Small intestine (tissue), 7 donors: Measurements from ENCODE around the gene RCE1. TPM values are rescaled to one million over a fixed set of nuclear protein-coding genes. Genes with fewer than 3 reads are reported as not detected.

Experiments used
- DNase-seq, 2 donors: peaks; one replicate each; pipeline versions ENCODE4 v3.0.0 to v3.0.0-alpha.2; 2013
- FAIRE-seq: peaks from 2 replicates; lab custom pipeline; 2012; peaks lifted over from hg19 to GRCh38; lab: Jason Lieb, UNC
- H3K27ac ChIP-seq, 3 donors: one replicate each; pipeline ENCODE4 v1.5.1; 2013; ENCODE audit warnings: low read length in 2 of 3, mild to moderate bottlenecking in 2 of 3, control low read depth in 1 of 3, inconsistent platforms in 1 of 3, low read depth in 1 of 3, moderate library complexity in 1 of 3
- H3K27me3 ChIP-seq, 3 donors: one replicate each; pipeline ENCODE4 v1.6.1; 2013; ENCODE audit warnings: low read length in 3 of 3, inconsistent platforms in 1 of 3; ENCODE audit not compliant: control insufficient read depth in 3 of 3, insufficient read depth in 3 of 3
- H3K36me3 ChIP-seq, 3 donors: one replicate each; pipeline ENCODE4 v1.6.1; 2013; ENCODE audit warnings: low read length in 3 of 3, inconsistent platforms in 1 of 3, low read depth in 1 of 3, mild to moderate bottlenecking in 1 of 3, moderate library complexity in 1 of 3; ENCODE audit not compliant: control insufficient read depth in 3 of 3, insufficient read depth in 2 of 3
- H3K4me1 ChIP-seq, 3 donors: one replicate each; pipeline ENCODE4 v1.6.1; 2013; ENCODE audit warnings: low read length in 2 of 3, inconsistent platforms in 1 of 3, low read depth in 1 of 3, mild to moderate bottlenecking in 1 of 3, moderate library complexity in 1 of 3; ENCODE audit not compliant: control insufficient read depth in 3 of 3, insufficient read depth in 2 of 3
- H3K4me3 ChIP-seq, 3 donors: one replicate each; pipeline ENCODE4 v1.5.1; 2013; ENCODE audit warnings: low read length in 3 of 3, control low read depth in 1 of 3, inconsistent platforms in 1 of 3, low read depth in 1 of 3, mild to moderate bottlenecking in 1 of 3, moderate library complexity in 1 of 3
- H3K9me3 ChIP-seq, 2 donors: one replicate each; pipeline ENCODE4 v1.6.1; 2013; ENCODE audit warnings: low read depth in 1 of 2, low read length in 1 of 2; ENCODE audit not compliant: control insufficient read depth in 2 of 2, insufficient read depth in 1 of 2
- WGBS, 3 donors: extraction: QIAGEN DNeasy Blood & Tissue Kit; methylation state at CpG; one replicate each; pipeline ENCODE4 v1.1.7; 2013; 5-methylcytosine and 5-hydroxymethylcytosine counted together
- polyA plus RNA-seq, 4 donors: library from polyadenylated mRNA; stranded (reverse) in 3 of 4; unstranded in 1 of 4; fragments of 200-250 nt in 3 of 4; fragments of 120-200 nt in 1 of 4; gene quantifications; one replicate each; pipeline versions ENCODE4 v1.2.1 to v1.2.3, GENCODE V29; 2013
- donor health status: healthy with polysubstance abuse.
- donor health status: control.
- donor health status: control.
- donor health status: Bipolar disorder and iron deficiency.
- donor health status: healthy.

The RCE1 gene
- polyA plus RNA-seq, 4 donors = 15.1 to 26.9 (median 20.7) TPM

- no peaks in the 10 kb centered on the region for H3K27me3 ChIP-seq
- DNase-seq = no peak
Measured at GRCh38 chr11:66856496-66857233, 13.4 kb downstream of the RCE1 start, which contains the start of gene LRFN4. TSS of gene LRFN4 (plus strand) at chr11:66857064. CDS start at chr11:66857745, 681 bp downstream.

GRCh38 chr11:66857234-66857926, 14.1 kb downstream of the RCE1 start:
- WGBS, 3 donors = 42 to 52% (median 43%) methylated on average over 36 to 47 of the region's 47 CpGs

More at GRCh38 chr11:66856496-66857233, 13.4 kb downstream of the RCE1 start, which contains the start of gene LRFN4:
- peaks cover 0 to 46% (median 0%) of the 10 kb centered on the region in 3 donors for H3K36me3 ChIP-seq
- peak within 1 kb of the TSS; percentile 69 to 97 (median 84) for H3K27ac ChIP-seq
- WGBS, 3 donors = 0% methylated on average over 23 to 103 of the region's 103 CpGs
- H3K9me3 ChIP-seq = no peaks in the 10 kb centered on the region
- no peak for FAIRE-seq
- H3K4me1 ChIP-seq = peaks cover 0 to 9% (median 0%) of the 10 kb centered on the region in 3 donors
- H3K4me3 ChIP-seq = peak within 1 kb of the TSS; percentile 58 to 71 (median 59)

GRCh38 chr11:66857927-66858185, 14.6 kb downstream of the RCE1 start:
- no peak overlapping the region for H3K27ac ChIP-seq
- DNase-seq (no peak), FAIRE-seq (no peak)
- H3K4me3 ChIP-seq = peak overlapping the region in 1 of 3 donors; percentile 35
- 88 to 96% (median 88%) methylated on average over 19 of the region's 19 CpGs for WGBS, 3 donors
- H3K9me3 ChIP-seq = no peaks in the 10 kb centered on the region
- H3K36me3 ChIP-seq = peaks cover 0 to 48% (median 0%) of the 10 kb centered on the region in 3 donors
- H3K27me3 ChIP-seq = no peaks in the 10 kb centered on the region
- H3K4me1 ChIP-seq = peaks cover 0 to 9% (median 0%) of the 10 kb centered on the region in 3 donors

More at GRCh38 chr11:66857234-66857926, 14.1 kb downstream of the RCE1 start:
- no peak for FAIRE-seq
- Histone ChIP-seq H3K4me3 (peak overlapping the region; percentile 35 to 59 (median 58)), H3K36me3 (peaks cover 0 to 46% (median 0%) of the 10 kb centered on the region in 3 donors), H3K27ac (peak overlapping the region in 1 of 3 donors; percentile 18), H3K9me3 (no peaks in the 10 kb centered on the region), H3K4me1 (peaks cover 0 to 9% (median 0%) of the 10 kb centered on the region in 3 donors), H3K27me3 (no peaks in the 10 kb centered on the region)
- DNase-seq = peak in 1 of 2 donors; percentile 71

- Histone ChIP-seq H3K4me3 (no peak overlapping the region), H3K4me1 (peaks cover 0 to 9% (median 0%) of the 10 kb centered on the region in 3 donors), H3K27me3 (no peaks in the 10 kb centered on the region), H3K9me3 (no peaks in the 10 kb centered on the region), H3K36me3 (peaks cover 0 to 50% (median 2%) of the 10 kb centered on the region in 3 donors), H3K27ac (no peak overlapping the region)
- FAIRE-seq (no peak), DNase-seq (no peak)
- 88 to 95% (median 88%) methylated on average over 57 to 62 of the region's 62 CpGs for WGBS, 3 donors
Measured at GRCh38 chr11:66858186-66858938, 15.1 kb downstream of the RCE1 start.

GRCh38 chr11:66858939-66859685, 15.9 kb downstream of the RCE1 start:
- H3K27ac ChIP-seq = no peak overlapping the region
- DNase-seq (no peak), FAIRE-seq (no peak)
- no peaks in the 10 kb centered on the region for H3K27me3 ChIP-seq
- H3K4me3 ChIP-seq = no peak overlapping the region
- 75 to 87% (median 79%) methylated on average over 26 to 29 of the region's 29 CpGs for WGBS, 3 donors
- H3K4me1 ChIP-seq = peaks cover 0 to 9% (median 0%) of the 10 kb centered on the region in 3 donors
- H3K9me3 ChIP-seq = no peaks in the 10 kb centered on the region
- H3K36me3 ChIP-seq = peaks cover 0 to 56% (median 3%) of the 10 kb centered on the region in 3 donors

GRCh38 chr11:66859686-66860448, 16.6 kb downstream of the RCE1 start:
- H3K27me3 ChIP-seq = no peaks in the 10 kb centered on the region
- DNase-seq = no peak

GRCh38 chr11:66860449-66860831, 17.2 kb downstream of the RCE1 start:
- 78 to 85% (median 80%) methylated on average over 15 to 18 of the region's 18 CpGs for WGBS, 3 donors
- no peak for FAIRE-seq
- H3K4me3 ChIP-seq = no peak overlapping the region

More at GRCh38 chr11:66859686-66860448, 16.6 kb downstream of the RCE1 start:
- Histone ChIP-seq H3K27ac (no peak overlapping the region), H3K9me3 (no peaks in the 10 kb centered on the region), H3K4me3 (no peak overlapping the region), H3K4me1 (peaks cover 0 to 9% (median under 1%) of the 10 kb centered on the region in 3 donors), H3K36me3 (peaks cover 0 to 57% (median 3%) of the 10 kb centered on the region in 3 donors)
- FAIRE-seq = no peak
- 70 to 86% (median 83%) methylated on average over 35 to 41 of the region's 41 CpGs for WGBS, 3 donors

More at GRCh38 chr11:66860449-66860831, 17.2 kb downstream of the RCE1 start:
- peaks cover 0 to 4% (median 4%) of the 10 kb centered on the region in 3 donors for H3K4me1 ChIP-seq
- no peaks in the 10 kb centered on the region for H3K27me3 ChIP-seq
- H3K36me3 ChIP-seq = peaks cover 0 to 59% (median 3%) of the 10 kb centered on the region in 3 donors
- no peak overlapping the region for H3K27ac ChIP-seq
- DNase-seq = no peak
- H3K9me3 ChIP-seq = no peaks in the 10 kb centered on the region
